LNCaP clone FGC (cell line): ENCODE measurements around the gene CCDC39.

Source experiments
- DNase-seq: peaks from one replicate; pipeline ENCODE4 v3.0.0-alpha.2; 2011; ENCODE audit warnings: low read depth
- H3K4me3 ChIP-seq: 2 replicates; pipeline ENCODE4 v1.5.1; 2011; ENCODE audit warnings: mild to moderate bottlenecking, low read depth, low read length, control low read depth
- CTCF ChIP-seq: IDR thresholded peaks from 2 replicates; pipeline ENCODE4 v1.5.1; 2012; ENCODE audit warnings: mild to moderate bottlenecking; ENCODE audit not compliant: control insufficient read depth, insufficient read depth; ENCODE audit errors: extremely low read depth

Gene CCDC39

DNA sequence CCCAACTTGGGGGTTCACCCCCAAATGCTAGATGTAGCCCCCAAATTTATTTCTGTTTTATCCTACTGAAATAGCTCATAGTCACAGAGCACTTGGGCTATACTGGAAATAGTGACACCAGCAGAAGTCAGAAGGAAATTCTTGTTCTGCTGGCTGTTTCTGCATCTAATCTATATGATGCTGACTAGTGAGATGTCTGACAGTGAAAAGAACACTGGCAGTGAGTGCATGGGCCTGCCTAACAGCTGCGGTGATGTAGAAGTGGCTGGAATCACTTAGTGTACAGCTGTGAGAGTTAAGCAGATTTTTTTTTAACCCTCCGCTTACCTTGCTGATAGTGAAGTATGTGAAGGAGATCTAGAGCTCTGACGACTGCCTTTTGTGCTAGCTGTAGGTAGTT lies 63.3 kb downstream of the CCDC39 start:
- no peak for TF ChIP-seq CTCF
- no peak for DNase-seq
- no peak overlapping the region for H3K4me3 ChIP-seq

- TF ChIP-seq CTCF = no peak
- no peak overlapping the region for H3K4me3 ChIP-seq
- DNase-seq = no peak
These were observed 66.9 kb downstream of the CCDC39 start for GRCh38 chr3:180612364-180612763.

DNA sequence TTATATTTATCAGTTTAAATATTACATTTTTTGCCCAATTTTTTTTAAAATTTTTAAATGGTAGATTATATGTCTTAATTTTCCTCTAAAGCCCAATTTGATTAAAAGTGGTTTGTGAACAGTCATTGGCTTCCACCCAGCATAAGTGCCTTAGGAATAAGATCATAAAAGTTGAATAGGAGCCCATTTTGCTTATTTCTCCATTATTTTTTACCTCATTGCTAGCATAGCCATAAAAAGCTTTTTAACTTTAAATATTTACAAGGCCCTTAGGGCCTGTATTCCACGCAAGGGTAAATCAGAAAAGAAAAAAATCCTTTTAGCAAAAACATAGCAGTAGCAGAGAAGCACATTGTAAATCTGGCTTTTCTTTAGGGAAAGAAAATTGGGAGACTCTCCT lies 68.3 kb downstream of the CCDC39 start:
- H3K4me3 ChIP-seq = no peak overlapping the region
- no peak for DNase-seq
- TF ChIP-seq CTCF = no peak

DNA sequence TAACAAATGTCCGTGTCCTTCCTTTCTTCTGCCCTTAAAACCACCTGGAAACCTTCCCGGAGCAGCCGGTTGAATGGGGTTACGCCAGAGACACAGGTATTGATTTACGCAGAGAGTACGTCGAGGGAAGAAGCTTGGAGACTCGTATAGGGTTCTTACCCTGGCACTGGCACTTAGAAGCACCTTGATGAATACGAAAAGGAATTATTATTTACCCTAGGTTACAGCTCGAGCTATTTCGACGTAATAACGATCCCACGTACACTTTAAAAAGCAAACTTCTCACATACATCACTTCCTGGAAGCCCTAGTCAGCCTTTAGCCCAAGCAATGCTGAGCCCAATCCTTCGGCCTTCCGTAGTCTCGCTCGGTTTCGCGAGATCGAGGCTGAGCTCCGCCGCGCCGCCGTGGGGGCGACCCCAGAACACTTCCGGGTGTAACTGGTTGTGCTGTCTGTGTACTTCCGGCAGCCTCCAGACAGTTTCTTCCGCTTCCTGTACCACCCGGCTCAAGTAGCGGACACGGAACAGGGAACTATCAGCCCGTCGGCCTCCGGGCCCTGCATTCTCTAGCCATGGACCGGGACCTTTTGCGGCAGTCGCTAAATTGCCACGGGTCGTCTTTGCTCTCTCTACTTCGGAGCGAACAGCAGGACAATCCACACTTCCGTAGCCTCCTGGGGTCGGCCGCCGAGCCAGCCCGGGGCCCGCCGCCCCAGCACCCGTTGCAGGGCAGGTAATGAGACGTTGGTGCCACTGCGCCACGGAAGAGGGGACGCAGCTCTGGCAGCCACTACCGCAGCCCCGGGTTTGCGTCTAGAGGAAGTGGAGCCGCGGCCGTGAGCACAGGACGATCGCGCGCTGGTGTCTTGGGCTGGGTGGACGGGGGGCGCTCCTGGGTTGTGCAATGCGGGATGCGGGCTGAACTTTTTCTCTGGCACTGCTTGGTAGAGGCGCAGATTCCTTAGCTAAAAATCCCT lies 77.3 kb downstream of the CCDC39 start, which contains the start of gene TTC14:
TSS of gene TTC14 (plus strand) at position 476 of the 979 bp plus-strand sequence. CDS start at position 575, 99 bp downstream.
- peak; percentile 14; the same call in 1 of the 2 replicates for TF ChIP-seq CTCF
- peak within 1 kb of the TSS; percentile 66 for H3K4me3 ChIP-seq
- DNase-seq = peak; percentile 94

DNA sequence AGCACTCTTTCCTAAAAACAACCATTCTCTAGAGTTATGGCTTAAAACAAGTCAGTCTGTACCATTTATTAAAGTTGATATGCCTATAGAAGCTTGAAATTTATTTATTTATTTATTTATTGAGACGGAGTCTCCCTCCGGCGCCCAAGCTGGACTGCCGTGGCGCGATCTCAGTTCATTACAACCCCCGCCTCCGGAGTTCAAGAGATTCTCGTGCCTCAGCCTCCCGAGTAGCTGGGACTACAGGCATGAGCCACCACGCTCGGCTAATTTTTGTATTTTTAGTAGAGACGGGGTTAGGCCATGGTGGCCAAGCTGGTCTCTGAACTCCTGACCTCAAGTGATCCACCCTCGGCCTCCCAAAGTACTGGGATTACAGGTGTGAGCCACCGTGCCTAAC lies 78.8 kb downstream of the CCDC39 start:
- no peak overlapping the region for H3K4me3 ChIP-seq
- DNase-seq = no peak
- TF ChIP-seq CTCF = no peak

DNA sequence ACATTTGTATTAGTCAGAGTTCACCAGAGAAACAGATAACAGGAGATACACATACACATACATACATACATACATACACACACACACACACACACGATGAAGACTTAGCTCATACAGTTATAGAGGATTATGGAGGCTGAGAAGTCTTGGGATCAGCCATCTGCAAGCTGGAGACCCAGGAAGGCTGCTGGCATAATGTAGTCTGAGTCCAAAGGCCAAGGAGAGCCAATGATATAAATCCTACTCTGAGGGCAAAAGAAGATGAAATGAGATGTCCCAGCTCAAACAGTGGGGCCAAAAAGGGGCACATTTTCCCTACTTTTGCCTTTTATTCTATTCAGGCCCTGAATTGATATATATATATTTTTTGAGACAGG lies 83.7 kb downstream of the CCDC39 start:
- no peak for TF ChIP-seq CTCF
- DNase-seq = no peak
- H3K4me3 ChIP-seq = no peak overlapping the region
